Skeletal muscle tissue (tissue), 4 donors: ENCODE results near the gene SPATA31C1. TPM values are rescaled to one million over a fixed set of nuclear protein-coding genes. Genes with fewer than 3 reads are reported as not detected.

ENCODE experiments used
- H3K27ac ChIP-seq: one replicate; pipeline ENCODE4 v1.7.0; 2013; ENCODE audit warnings: mild to moderate bottlenecking, low read depth, low read length, inconsistent platforms
- H3K27me3 ChIP-seq, 3 donors: one replicate each; pipeline ENCODE4 v1.7.0; 2013; ENCODE audit warnings: low read length in 3 of 3; ENCODE audit not compliant: control insufficient read depth in 3 of 3, insufficient read depth in 3 of 3
- H3K36me3 ChIP-seq, 3 donors: one replicate each; pipeline ENCODE4 v1.7.0; 2013; ENCODE audit warnings: low read length in 3 of 3; ENCODE audit not compliant: control insufficient read depth in 3 of 3, insufficient read depth in 3 of 3
- H3K4me1 ChIP-seq, 3 donors: one replicate each; pipeline ENCODE4 v1.7.0; 2013; ENCODE audit warnings: low read length in 3 of 3, mild to moderate bottlenecking in 3 of 3; ENCODE audit not compliant: control insufficient read depth in 3 of 3, insufficient read depth in 3 of 3
- H3K4me3 ChIP-seq, 3 donors: one replicate each; pipeline ENCODE4 v1.7.0; 2013; ENCODE audit warnings: low read length in 3 of 3
- H3K9ac ChIP-seq, 3 donors: one replicate each; pipeline ENCODE4 v1.7.0; 2013; ENCODE audit warnings: low read length in 3 of 3, mild to moderate bottlenecking in 3 of 3, moderate library complexity in 2 of 3, low read depth in 1 of 3
- H3K9me3 ChIP-seq, 3 donors: one replicate each; pipeline ENCODE4 v1.7.0; 2013; ENCODE audit warnings: low read length in 3 of 3; ENCODE audit not compliant: control insufficient read depth in 3 of 3
- total RNA-seq: library from RNA; depleted of rRNA; stranded (reverse); fragments of >200 nt; gene quantifications from one replicate; pipeline ENCODE4 v1.2.3, GENCODE V29; 2014
- donor health status: Osteomylitis.

The SPATA31C1 gene
- total RNA-seq, 1 donor from 2014 or later: not detected

- H3K4me1 ChIP-seq: no peaks in the 10 kb centered on the region
- no peaks in the 10 kb centered on the region for H3K36me3 ChIP-seq
Observed at GRCh38 chr9:87954230-87954629, 36.5 kb downstream of the SPATA31C1 start.

DNA sequence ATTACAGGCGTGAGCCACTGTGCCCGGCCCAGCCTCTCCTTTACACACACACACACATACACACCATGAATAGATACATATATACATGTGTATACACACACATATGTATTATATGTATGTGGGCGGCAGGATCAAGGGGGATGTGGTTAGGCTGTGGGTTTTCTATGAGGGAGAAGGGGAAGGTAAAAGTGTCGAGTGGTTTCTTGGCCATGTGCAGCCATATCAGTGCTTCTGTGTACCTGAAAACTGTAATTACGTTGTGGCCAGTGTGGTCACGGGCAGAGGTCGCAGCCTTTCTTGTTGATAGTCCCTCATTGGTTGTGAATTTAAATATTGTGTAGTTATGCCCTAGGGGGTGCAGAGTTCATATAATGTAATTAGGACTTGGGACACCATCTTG is 40.1 kb downstream of the SPATA31C1 start:
- Histone ChIP-seq H3K9ac (no peak overlapping the region), H3K36me3 (no peaks in the 10 kb centered on the region), H3K4me3 (no peak overlapping the region), H3K27ac (no peak overlapping the region), H3K4me1 (no peaks in the 10 kb centered on the region), H3K9me3 (no peaks in the 10 kb centered on the region), H3K27me3 (no peaks in the 10 kb centered on the region)

More at GRCh38 chr9:87954230-87954629, 36.5 kb downstream of the SPATA31C1 start:
- no peak overlapping the region for H3K4me3 ChIP-seq
- peaks cover 0 to 4% (median 0%) of the 10 kb centered on the region in 3 donors for H3K27me3 ChIP-seq
- H3K27ac ChIP-seq: no peak overlapping the region
- no peaks in the 10 kb centered on the region for H3K9me3 ChIP-seq
- no peak overlapping the region for H3K9ac ChIP-seq

DNA sequence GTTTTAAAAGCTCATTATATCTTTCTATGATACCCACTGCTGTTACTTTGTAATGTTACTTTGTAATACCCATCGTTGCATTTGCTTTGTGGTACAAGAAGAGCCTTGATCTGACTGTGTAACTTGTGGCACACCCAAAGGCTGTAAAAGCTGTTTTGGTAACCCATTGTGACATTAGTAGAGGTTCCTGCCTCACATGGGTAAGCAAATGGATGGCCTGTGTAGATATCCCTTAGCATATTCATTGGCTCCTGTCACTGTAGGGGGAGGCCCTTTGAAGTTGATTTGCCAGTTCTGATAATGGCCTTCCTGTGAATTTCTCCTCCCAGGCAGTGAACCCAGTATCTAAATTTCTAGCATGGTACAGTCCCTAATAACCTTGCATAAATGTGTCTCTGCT is 40.8 kb downstream of the SPATA31C1 start:
- Histone ChIP-seq H3K4me1 (no peaks in the 10 kb centered on the region), H3K4me3 (no peak overlapping the region), H3K27me3 (no peaks in the 10 kb centered on the region), H3K27ac (no peak overlapping the region), H3K9ac (no peak overlapping the region), H3K9me3 (no peaks in the 10 kb centered on the region), H3K36me3 (no peaks in the 10 kb centered on the region)

DNA sequence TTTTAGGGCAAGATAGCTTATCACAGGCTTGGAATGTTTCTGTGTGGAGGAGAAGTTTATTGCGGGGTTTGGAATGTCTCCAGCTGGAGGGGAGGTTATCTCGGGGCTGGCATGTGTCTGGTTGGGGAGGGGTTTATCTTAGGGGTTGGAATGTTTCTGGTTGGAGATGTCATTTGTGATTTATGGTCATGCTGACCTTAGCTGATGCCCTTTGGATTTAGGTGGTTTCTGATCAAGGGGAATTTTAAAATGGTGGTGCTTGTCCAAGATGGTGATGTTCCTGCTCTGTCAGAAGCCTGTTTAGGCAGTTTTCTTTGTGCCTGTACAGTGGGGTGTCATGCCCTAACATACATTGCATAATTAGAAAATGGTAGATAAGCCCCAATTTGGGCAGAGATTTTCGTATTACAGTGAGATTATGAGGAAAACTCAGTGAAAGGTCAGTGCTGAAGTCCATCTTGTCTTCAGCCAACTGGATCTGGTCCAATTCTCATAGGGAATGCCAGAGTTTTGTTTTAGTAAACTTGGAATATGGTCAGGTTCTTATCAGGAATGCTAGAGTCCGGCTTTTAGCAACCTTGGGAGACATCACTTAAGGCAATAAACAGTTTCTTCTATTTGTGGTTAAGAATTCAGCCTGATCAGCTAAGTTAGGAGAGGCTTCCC is 42.3 kb downstream of the SPATA31C1 start:
- Histone ChIP-seq H3K9me3 (no peaks in the 10 kb centered on the region), H3K27ac (no peak overlapping the region), H3K27me3 (no peaks in the 10 kb centered on the region), H3K4me3 (no peak overlapping the region), H3K36me3 (no peaks in the 10 kb centered on the region), H3K4me1 (no peaks in the 10 kb centered on the region), H3K9ac (no peak overlapping the region)

- peaks cover 0 to 10% (median 5%) of the 10 kb centered on the region in 3 donors for H3K36me3 ChIP-seq
- H3K4me1 ChIP-seq: no peaks in the 10 kb centered on the region
- no peak overlapping the region for H3K27ac ChIP-seq
- H3K4me3 ChIP-seq: no peak overlapping the region
- H3K9me3 ChIP-seq: no peaks in the 10 kb centered on the region
- H3K27me3 ChIP-seq: no peaks in the 10 kb centered on the region
- H3K9ac ChIP-seq: no peak overlapping the region
Observed at GRCh38 chr9:87963770-87964169, 46.0 kb downstream of the SPATA31C1 start.

DNA sequence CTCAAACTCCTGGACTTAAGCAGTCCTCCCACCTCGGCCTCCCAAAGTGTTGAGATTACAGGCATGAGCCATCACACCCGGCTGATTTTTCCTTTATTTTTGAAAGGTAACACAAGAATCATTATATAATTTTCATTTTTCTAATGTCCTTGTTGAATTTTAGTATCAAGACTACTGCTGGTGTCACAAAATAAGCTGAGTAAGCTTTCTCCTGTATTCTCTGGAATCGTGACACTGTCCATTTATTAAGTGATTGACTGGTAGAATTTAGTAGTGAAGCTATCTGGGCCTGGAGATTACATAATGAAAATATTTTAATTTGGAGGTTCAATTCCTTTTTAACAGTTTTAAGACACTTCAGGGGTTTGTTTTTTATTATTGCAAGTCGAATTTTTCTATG is 47.1 kb downstream of the SPATA31C1 start:
- Histone ChIP-seq H3K9me3 (no peaks in the 10 kb centered on the region), H3K27me3 (no peaks in the 10 kb centered on the region), H3K9ac (no peak overlapping the region), H3K36me3 (peaks cover 0 to 14% (median 10%) of the 10 kb centered on the region in 3 donors), H3K4me3 (no peak overlapping the region), H3K27ac (no peak overlapping the region), H3K4me1 (no peaks in the 10 kb centered on the region)

DNA sequence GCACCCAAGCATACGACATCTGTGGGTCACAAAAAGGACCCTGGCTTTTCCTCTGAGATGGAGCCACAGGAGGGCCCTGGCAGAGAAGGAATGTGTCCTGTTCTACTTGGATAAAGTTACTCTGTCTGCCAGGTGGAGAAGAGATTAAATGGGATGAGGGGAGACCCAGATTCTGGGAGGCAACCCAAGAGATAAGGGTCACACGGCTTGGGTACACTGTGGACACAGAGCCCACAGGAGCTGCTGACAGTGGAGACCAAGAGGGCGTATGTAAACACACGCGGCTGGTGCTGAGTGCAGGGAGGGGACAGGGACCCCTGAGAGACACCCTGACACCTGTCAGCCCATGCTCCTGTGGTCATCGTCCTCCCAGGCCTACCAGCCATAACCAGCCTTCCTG is 50.4 kb downstream of the SPATA31C1 start:
- H3K36me3 ChIP-seq: peaks cover 0 to 19% (median 10%) of the 10 kb centered on the region in 3 donors
- no peak overlapping the region for H3K9ac ChIP-seq
- no peaks in the 10 kb centered on the region for H3K4me1 ChIP-seq
- no peaks in the 10 kb centered on the region for H3K9me3 ChIP-seq
- H3K27me3 ChIP-seq: no peaks in the 10 kb centered on the region
- H3K4me3 ChIP-seq: no peak overlapping the region
- no peak overlapping the region for H3K27ac ChIP-seq

- Histone ChIP-seq H3K27me3 (no peaks in the 10 kb centered on the region), H3K27ac (no peak overlapping the region), H3K4me3 (no peak overlapping the region), H3K9ac (no peak overlapping the region), H3K4me1 (peaks cover 12 to 14% (median 13%) of the 10 kb centered on the region in 3 donors), H3K9me3 (no peaks in the 10 kb centered on the region), H3K36me3 (peaks cover 0 to 19% (median 10%) of the 10 kb centered on the region in 3 donors)
Observed at GRCh38 chr9:87970602-87971001, 52.8 kb downstream of the SPATA31C1 start.

GRCh38 chr9:87973122-87973521 is 55.4 kb downstream of the SPATA31C1 start:
- no peak overlapping the region for H3K27ac ChIP-seq
- H3K4me3 ChIP-seq: no peak overlapping the region
- peaks cover 12 to 14% (median 13%) of the 10 kb centered on the region in 3 donors for H3K4me1 ChIP-seq
- no peak overlapping the region for H3K9ac ChIP-seq
- peaks cover 0 to 10% (median 5%) of the 10 kb centered on the region in 3 donors for H3K36me3 ChIP-seq
- H3K27me3 ChIP-seq: no peaks in the 10 kb centered on the region
- no peaks in the 10 kb centered on the region for H3K9me3 ChIP-seq
